SK-N-SH treated with all-trans-retinoic acid at 6 μM for 48 hours (cell line): ENCODE results near the gene MYL2.

Experiments used
- ATAC-seq: fragments of 200-7000 bp; cut with Tn5 transposase; 3 replicates; pipeline ENCODE4 v1.9.1; 2020; ENCODE audit warnings: mild to moderate bottlenecking, moderate library complexity
- ARNTL ChIP-seq: fragments of 450-650 bp; formaldehyde crosslinking; IDR thresholded peaks from 2 replicates; pipeline ENCODE4 v1.5.0; 2020; ENCODE audit warnings: low read depth, mild to moderate bottlenecking, moderate library complexity, borderline replicate concordance
- BACH2 ChIP-seq: fragments of 250-450 bp; sonication (Bioruptor Pico); IDR thresholded peaks from 2 replicates; pipeline ENCODE4 v1.9.0; 2021; ENCODE audit warnings: mild to moderate bottlenecking, borderline replicate concordance
- CSDC2 ChIP-seq: fragments of 250-450 bp; sonication (Bioruptor Pico); IDR thresholded peaks from 2 replicates; pipeline ENCODE4 v1.5.0; 2020; ENCODE audit warnings: mild to moderate bottlenecking, moderate library complexity
- ESRRG ChIP-seq: fragments of 250-450 bp; sonication (Bioruptor Pico); IDR thresholded peaks from 2 replicates; pipeline ENCODE4 v1.6.1; 2021; ENCODE audit warnings: mild to moderate bottlenecking
- GLIS3 ChIP-seq: fragments of 250-450 bp; sonication (Bioruptor Pico); IDR thresholded peaks from 2 replicates; pipeline ENCODE4 v1.5.0; 2020; ENCODE audit warnings: mild to moderate bottlenecking, moderate library complexity
- ISL1 ChIP-seq: fragments of 250-450 bp; sonication (Bioruptor Pico); IDR thresholded peaks from 2 replicates; pipeline ENCODE4 v2.1.2; 2022; ENCODE audit warnings: mild to moderate bottlenecking, moderate library complexity
- OSR1 ChIP-seq: fragments of 250-450 bp; sonication (Bioruptor Pico); IDR thresholded peaks from 2 replicates; pipeline ENCODE4 v1.8.0; 2022; ENCODE audit warnings: moderate library complexity, mild to moderate bottlenecking, inconsistent platforms
- PPARA ChIP-seq: fragments of 250-450 bp; sonication (Bioruptor Pico); IDR thresholded peaks from 2 replicates; pipeline ENCODE4 v1.5.0; 2020; ENCODE audit warnings: mild to moderate bottlenecking, borderline replicate concordance
- SNAI2 ChIP-seq: fragments of 250-450 bp; sonication (Bioruptor Pico); IDR thresholded peaks from 2 replicates; pipeline ENCODE4 v1.5.0; 2020; ENCODE audit warnings: mild to moderate bottlenecking, moderate library complexity
- TCF4 ChIP-seq: fragments of 250-450 bp; sonication (Bioruptor Pico); IDR thresholded peaks from 2 replicates; pipeline ENCODE4 v1.8.0; 2021; ENCODE audit warnings: mild to moderate bottlenecking, moderate library complexity, borderline replicate concordance
- TOX ChIP-seq: fragments of 250-450 bp; sonication (Bioruptor Pico); IDR thresholded peaks from 2 replicates; pipeline ENCODE4 v1.8.0; 2021; ENCODE audit warnings: mild to moderate bottlenecking, moderate library complexity, borderline replicate concordance
- TSHZ2 ChIP-seq: fragments of 250-450 bp; sonication (Bioruptor Pico); IDR thresholded peaks from 2 replicates; pipeline ENCODE4 v1.5.0; 2020; ENCODE audit warnings: mild to moderate bottlenecking, moderate library complexity
- ZC3H10 ChIP-seq: fragments of 250-450 bp; sonication (Bioruptor Pico); IDR thresholded peaks from 2 replicates; pipeline ENCODE4 v1.5.1; 2021; ENCODE audit warnings: mild to moderate bottlenecking, moderate library complexity
- ZFP3 ChIP-seq: fragments of 250-450 bp; sonication (Bioruptor Pico); IDR thresholded peaks from 2 replicates; pipeline ENCODE4 v1.5.0; 2020; ENCODE audit warnings: mild to moderate bottlenecking, moderate library complexity
- ZFP30 ChIP-seq: fragments of 450-650 bp; formaldehyde crosslinking; IDR thresholded peaks from 2 replicates; pipeline ENCODE4 v1.5.0; 2022; ENCODE audit warnings: mild to moderate bottlenecking, moderate library complexity
- ZNF565 ChIP-seq: fragments of 450-650 bp; formaldehyde crosslinking; conservative IDR thresholded peaks from 2 replicates; pipeline ENCODE4 v1.5.0; 2020; ENCODE audit warnings: low read depth, mild to moderate bottlenecking, moderate library complexity
- ZNF70 ChIP-seq: fragments of 450-650 bp; formaldehyde crosslinking; IDR thresholded peaks from 2 replicates; pipeline ENCODE4 v1.5.0; 2020; ENCODE audit warnings: mild to moderate bottlenecking, moderate library complexity
- ZNF8 ChIP-seq: fragments of 450-650 bp; formaldehyde crosslinking; IDR thresholded peaks from 2 replicates; pipeline ENCODE4 v1.5.0; 2020; ENCODE audit warnings: mild to moderate bottlenecking, moderate library complexity
- TF ChIP-seq, protein P1 (sequence below): fragments of 250-450 bp; sonication (Bioruptor Pico); IDR thresholded peaks from 2 replicates; pipeline ENCODE4 v1.8.0; 2021; ENCODE audit warnings: low read depth, mild to moderate bottlenecking, moderate library complexity, borderline replicate concordance
- TF ChIP-seq, protein P2 (sequence below): fragments of 250-450 bp; sonication (Bioruptor Pico); IDR thresholded peaks from 2 replicates; pipeline ENCODE4 v1.5.1; 2020; ENCODE audit warnings: low read depth, mild to moderate bottlenecking, moderate library complexity
- TF ChIP-seq, protein P3 (sequence below): fragments of 250-450 bp; sonication (Bioruptor Pico); IDR thresholded peaks from 2 replicates; pipeline ENCODE4 v1.8.0; 2020; ENCODE audit warnings: mild to moderate bottlenecking, moderate library complexity, borderline replicate concordance

The MYL2 gene

GRCh38 chr12:110941391-110941790, 21.0 kb upstream of the MYL2 start:
- TF ChIP-seq ZFP3 (CRISPR knock-in tag) (no peak), TCF4 (CRISPR knock-in tag) (no peak), GLIS3 (CRISPR knock-in tag) (no peak), ZNF70 (CRISPR knock-in tag) (no peak), ESRRG (CRISPR knock-in tag) (no peak), ZNF8 (no peak), SNAI2 (CRISPR knock-in tag) (no peak), ISL1 (CRISPR knock-in tag) (no peak), OSR1 (CRISPR knock-in tag) (no peak), CSDC2 (no peak), BACH2 (CRISPR knock-in tag) (no peak), ARNTL (CRISPR knock-in tag) (no peak)
- TF ChIP-seq, protein P1, sequence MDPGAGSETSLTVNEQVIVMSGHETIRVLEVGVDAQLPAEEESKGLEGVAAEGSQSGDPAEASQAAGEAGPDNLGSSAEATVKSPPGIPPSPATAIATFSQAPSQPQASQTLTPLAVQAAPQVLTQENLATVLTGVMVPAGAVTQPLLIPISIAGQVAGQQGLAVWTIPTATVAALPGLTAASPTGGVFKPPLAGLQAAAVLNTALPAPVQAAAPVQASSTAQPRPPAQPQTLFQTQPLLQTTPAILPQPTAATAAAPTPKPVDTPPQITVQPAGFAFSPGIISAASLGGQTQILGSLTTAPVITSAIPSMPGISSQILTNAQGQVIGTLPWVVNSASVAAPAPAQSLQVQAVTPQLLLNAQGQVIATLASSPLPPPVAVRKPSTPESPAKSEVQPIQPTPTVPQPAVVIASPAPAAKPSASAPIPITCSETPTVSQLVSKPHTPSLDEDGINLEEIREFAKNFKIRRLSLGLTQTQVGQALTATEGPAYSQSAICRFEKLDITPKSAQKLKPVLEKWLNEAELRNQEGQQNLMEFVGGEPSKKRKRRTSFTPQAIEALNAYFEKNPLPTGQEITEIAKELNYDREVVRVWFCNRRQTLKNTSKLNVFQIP (CRISPR knock-in tag), result no peak
- no peak for ATAC-seq

GRCh38 chr12:110940933-110941332, 20.6 kb upstream of the MYL2 start:
- TF ChIP-seq ARNTL (CRISPR knock-in tag), result no peak
- no peak for ATAC-seq

DNA sequence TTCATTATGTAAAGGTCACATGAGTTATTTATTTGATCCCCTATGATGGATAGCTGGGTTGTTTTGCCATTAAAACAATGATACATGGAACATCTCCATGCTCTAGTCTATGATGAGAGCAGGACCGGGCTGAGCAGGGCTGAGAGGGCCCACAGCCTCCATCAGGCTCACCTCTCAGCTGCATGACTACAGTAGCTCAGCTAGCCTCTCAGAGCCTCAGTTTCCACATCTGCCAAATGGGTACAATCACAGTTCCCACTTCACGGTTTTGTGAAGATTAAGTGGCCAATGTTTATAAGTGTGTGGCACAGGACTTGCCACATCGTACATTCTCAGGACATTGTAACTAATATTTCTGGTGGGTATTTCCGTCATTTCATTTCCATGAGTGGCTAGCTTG, 19.9 kb upstream of the MYL2 start:
- no peak for ATAC-seq
- TF ChIP-seq ZC3H10 (CRISPR knock-in tag), result no peak
- TF ChIP-seq TSHZ2 (CRISPR knock-in tag), result no peak
- no peak for TF ChIP-seq PPARA (CRISPR knock-in tag)
- TF ChIP-seq SNAI2 (CRISPR knock-in tag), result no peak
- TF ChIP-seq ISL1 (CRISPR knock-in tag), result no peak
- no peak for TF ChIP-seq ZNF565
- TF ChIP-seq, protein P2, sequence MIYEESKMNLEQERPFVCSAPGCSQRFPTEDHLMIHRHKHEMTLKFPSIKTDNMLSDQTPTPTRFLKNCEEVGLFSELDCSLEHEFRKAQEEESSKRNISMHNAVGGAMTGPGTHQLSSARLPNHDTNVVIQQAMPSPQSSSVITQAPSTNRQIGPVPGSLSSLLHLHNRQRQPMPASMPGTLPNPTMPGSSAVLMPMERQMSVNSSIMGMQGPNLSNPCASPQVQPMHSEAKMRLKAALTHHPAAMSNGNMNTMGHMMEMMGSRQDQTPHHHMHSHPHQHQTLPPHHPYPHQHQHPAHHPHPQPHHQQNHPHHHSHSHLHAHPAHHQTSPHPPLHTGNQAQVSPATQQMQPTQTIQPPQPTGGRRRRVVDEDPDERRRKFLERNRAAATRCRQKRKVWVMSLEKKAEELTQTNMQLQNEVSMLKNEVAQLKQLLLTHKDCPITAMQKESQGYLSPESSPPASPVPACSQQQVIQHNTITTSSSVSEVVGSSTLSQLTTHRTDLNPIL (CRISPR knock-in tag), result no peak
- TF ChIP-seq BACH2 (CRISPR knock-in tag), result no peak
- TF ChIP-seq TOX (CRISPR knock-in tag), result no peak
- TF ChIP-seq OSR1 (CRISPR knock-in tag), result no peak
- TF ChIP-seq, protein P3, sequence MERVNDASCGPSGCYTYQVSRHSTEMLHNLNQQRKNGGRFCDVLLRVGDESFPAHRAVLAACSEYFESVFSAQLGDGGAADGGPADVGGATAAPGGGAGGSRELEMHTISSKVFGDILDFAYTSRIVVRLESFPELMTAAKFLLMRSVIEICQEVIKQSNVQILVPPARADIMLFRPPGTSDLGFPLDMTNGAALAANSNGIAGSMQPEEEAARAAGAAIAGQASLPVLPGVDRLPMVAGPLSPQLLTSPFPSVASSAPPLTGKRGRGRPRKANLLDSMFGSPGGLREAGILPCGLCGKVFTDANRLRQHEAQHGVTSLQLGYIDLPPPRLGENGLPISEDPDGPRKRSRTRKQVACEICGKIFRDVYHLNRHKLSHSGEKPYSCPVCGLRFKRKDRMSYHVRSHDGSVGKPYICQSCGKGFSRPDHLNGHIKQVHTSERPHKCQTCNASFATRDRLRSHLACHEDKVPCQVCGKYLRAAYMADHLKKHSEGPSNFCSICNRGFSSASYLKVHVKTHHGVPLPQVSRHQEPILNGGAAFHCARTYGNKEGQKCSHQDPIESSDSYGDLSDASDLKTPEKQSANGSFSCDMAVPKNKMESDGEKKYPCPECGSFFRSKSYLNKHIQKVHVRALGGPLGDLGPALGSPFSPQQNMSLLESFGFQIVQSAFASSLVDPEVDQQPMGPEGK (CRISPR knock-in tag), result no peak
- no peak for TF ChIP-seq CSDC2
- TF ChIP-seq ESRRG (CRISPR knock-in tag), result no peak
- TF ChIP-seq, protein P1 (CRISPR knock-in tag), result no peak
- TF ChIP-seq ARNTL (CRISPR knock-in tag), result no peak
- no peak for TF ChIP-seq ZFP3 (CRISPR knock-in tag)
- TF ChIP-seq TCF4 (CRISPR knock-in tag), result no peak
- no peak for TF ChIP-seq ZNF70 (CRISPR knock-in tag)
- TF ChIP-seq ZFP30 (CRISPR knock-in tag), result no peak
